HG03135 (cell line): ENCODE data around the gene INTS15.

Source experiments
- ATAC-seq: cut with Tn5 transposase; IDR thresholded peaks from one replicate; pipeline ENCODE4 v1.9.1; 2021; ENCODE audit warnings: mild to moderate bottlenecking, moderate library complexity; ENCODE audit not compliant: unreplicated experiment

The INTS15 gene

GRCh38 chr7:6589829-6590644 lies at the start of gene INTS15:
INTS15 (plus strand) TSS chr7:6590021; CDS start chr7:6590284, 263 bp downstream.
- peak; percentile 83 for ATAC-seq

- no peak for ATAC-seq
Measured at GRCh38 chr7:6542368-6542767, 47.5 kb upstream of the INTS15 start.

DNA sequence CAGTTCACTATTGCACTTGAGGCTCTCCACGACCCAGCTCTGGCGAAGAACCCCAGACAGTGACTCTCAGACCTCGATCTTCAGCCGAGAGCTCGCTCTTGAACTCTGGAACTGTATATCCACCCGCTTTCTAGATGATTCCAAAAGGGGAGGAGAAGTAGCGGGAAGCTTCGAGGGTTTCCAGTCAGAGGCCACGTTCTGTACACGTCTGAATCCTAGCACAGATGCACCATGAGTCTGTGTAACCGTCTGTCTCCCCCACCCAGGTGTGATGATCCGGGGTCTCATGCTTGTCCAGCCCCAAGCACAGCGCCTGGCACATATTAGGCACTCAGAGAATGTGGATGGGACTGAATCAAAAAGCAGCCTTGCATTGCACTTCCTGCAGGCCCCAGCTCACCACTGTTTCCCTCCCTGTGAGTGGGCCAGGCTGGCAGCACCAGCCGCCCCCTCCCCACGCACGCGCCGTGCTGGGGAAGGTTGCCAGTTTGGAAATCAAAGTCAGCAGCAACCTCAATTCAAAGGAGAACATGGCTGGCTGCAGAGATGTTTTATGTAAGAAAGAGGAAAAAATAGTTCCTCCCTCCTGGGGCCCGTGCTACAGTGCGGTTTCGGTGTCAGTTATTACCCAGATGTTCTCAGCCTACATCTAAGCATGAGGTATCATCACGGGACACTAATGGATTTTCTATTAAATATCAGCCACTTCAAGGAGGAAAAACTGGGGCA lies 44.3 kb upstream of the INTS15 start:
- ATAC-seq, result no peak

DNA sequence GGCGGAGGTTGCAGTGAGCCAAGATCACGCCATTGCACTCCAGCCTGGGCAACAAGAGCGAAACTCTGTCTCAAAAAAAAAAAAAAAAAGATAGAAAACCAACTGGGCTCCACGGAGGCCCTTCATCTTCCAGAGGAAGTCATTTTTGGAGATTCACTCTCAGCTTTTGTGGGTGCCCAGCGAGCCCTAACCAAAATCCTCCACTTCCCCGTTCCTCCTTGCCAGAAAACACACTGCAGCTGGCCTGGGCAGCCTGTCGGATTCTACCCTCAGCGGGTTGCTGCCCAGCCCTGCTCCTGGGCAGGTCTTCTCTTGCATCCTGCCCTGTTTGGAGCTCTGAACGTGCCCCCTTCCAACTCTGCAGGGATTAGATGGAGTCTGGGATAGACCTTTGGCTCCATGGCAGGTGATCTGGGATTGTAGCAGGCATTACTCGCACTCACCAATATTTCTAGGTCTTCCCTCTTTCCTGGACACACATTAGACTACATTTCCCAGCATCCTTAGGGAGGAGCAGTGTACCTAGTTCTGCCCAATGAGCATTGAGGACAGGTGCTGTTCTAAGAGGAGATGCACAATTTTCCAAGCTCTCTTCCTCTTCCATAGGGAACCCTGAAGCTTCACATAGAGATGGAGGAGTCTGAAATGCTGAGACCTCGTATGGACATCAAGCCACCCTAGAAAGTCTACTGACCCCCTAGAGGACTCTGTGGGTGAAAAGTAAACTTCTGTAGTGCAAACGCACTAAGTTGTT lies 43.1 kb upstream of the INTS15 start:
- ATAC-seq, result no peak

- ATAC-seq, result no peak
Measured at GRCh38 chr7:6547400-6547799, 42.4 kb upstream of the INTS15 start.

- ATAC-seq, result no peak
Measured at GRCh38 chr7:6551016-6551511, 38.8 kb upstream of the INTS15 start, which contains the start of gene GRID2IP. GRID2IP (minus strand) TSS chr7:6551461; CDS start chr7:6551436, 25 bp downstream.

DNA sequence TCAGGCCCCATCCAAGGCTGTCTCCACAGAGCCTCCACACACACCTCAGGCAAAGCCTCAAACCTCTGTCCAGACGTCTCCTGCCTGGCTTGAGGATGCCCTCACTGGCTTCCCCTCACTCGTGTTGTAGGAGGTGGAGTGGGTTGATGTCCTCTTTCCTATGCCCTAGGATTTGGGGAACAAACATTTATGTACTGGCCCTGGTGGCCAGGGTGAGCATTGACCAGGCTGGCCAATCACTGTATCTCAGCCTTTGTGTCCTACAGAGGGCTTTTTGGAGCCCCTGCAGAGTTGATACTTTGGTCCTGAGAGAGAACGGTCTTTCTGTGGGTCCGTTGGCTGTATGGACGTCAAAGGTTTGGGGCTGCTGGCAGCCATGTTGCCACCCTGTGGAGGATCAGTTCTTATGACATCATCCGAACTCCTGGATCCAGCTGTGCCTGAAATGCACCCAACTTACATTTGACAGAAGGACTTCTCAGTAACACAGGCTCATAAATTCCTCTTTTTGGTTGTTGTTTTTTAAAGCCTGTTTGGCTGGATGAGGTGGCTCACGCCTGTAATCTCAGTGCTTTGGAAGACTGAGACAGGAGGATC lies 36.3 kb upstream of the INTS15 start:
- ATAC-seq, result no peak

DNA sequence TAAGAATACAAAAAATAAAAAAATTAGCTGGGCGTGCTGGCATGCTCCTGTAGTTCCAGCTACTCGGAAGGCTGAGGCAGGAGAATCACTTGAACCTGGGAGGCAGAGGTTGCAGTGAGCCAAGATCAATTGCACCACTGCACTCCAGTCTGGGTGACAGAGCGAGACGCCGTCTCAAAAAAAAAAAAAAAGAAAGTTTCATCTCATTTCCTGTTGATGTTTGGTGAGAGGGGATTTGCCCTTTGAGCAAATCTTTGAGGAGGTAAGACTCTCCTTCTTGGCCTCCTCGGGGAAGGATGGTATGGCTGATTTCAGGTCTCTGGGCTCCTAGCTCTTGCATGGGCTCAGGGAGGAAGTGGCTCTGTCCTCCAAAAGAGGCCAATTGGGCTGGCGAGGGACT lies 35.0 kb upstream of the INTS15 start:
- ATAC-seq, result no peak

DNA sequence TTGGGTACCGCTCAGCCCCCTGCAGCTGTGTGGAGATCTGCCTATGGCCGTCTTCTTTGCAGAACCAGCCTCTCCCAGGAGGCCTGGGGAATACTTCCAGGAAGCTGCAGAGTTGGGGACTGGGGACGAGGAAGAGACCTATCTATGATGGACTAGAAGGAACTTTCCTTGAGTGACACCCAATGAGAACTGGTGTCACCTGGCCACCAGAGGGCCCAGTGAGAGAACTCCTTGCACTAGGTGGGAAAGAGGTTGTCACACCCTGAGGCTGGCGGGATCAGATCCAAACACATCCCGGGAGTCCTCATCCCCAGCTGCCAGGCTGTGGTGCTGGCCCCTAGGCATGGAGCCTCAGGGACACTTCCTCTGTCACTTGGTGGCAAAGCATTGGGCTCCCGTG lies 33.6 kb upstream of the INTS15 start:
- ATAC-seq, result no peak

GRCh38 chr7:6558837-6559236 lies 31.0 kb upstream of the INTS15 start:
- ATAC-seq, result no peak

- no peak for ATAC-seq
Measured at GRCh38 chr7:6559896-6560295, 29.9 kb upstream of the INTS15 start.

DNA sequence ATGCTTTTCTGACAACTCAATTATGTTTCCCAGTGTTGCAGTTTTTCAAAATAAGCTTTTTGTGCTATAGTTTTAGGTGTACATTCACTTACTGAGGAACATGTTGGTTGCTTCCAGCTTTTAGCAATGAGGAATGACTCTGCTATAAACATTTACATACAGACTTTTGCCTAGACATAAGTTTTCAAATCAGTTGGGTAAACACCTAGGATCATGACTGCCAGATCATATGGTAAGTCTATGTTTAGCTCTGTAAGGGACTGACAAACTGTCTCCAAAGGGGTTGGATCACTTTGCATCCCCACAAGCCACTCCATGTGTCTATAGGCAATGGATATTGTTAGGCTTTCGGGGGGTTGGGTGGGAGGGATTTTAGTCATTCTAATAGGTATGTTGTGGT lies 27.7 kb upstream of the INTS15 start:
- no peak for ATAC-seq

DNA sequence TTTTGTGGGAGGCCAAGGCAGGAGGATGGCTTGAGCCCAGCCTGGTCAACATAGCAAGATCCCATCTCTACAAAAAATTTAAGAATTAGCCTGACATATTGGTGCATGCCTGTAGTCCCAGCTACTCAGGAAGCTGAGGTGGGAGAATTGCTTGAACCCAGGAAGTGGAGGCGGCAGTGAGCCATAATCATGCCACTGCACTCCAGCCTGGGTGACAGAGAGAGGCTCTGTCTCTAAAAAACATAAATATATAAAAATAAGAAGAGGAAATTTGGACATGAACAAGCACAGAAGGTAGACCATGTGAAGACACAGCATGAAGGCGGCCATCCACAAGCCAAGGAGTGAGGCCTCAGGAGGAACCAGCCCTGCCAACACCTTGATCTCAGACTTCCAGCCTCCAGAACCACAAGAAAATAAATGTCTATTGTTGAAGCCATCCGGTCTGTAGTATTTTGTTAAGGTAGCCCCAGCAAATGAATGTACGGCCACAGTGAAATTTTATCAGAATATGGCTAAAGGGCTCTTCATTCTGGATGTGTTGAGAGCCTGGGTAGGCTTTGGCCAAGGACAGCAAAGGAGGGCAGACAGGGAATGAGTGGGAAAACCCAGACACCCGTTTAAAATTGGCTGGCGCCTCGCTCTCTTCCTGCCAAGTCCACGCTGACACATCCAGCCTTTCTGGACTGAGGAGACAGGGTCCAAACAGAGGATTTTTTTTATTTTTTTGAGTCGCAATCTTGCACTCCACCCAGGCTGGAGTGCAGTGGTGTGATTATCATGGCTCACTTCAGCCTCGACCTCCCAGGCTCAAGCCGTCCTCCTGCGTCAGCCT lies 25.7 kb upstream of the INTS15 start:
- ATAC-seq, result no peak

GRCh38 chr7:6565655-6566054 lies 24.2 kb upstream of the INTS15 start:
- no peak for ATAC-seq

GRCh38 chr7:6567886-6568285 lies 21.9 kb upstream of the INTS15 start:
- ATAC-seq, result no peak

DNA sequence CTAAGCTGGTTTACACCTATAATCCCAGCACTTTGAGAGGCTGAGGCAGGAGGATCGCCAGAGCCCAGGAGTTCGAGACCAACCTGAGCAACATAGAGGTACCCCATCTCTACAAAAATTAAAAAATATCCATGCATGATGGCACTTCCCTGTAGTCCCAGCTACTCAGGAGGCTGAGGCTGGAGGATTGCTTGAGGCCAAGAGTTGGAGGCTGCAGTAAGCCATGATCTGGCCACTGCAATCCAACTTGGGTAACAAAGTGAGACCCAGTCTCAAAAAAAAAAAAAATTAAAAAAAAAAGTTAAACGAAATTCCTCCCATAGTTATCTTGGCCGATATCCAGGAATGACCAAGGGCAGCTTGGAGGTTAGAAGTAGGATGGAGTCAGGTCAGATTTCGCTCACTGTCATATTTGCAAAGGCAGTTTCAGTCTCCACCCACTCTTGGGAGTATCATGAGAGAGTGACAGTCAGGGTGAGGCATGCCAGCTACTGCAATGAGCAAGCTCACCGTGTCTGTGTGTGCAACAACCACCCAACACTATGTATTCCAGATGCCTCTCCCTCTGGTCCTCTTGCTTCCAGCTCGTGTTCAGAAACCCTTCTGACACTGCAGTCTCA lies 18.6 kb upstream of the INTS15 start:
- ATAC-seq, result no peak

GRCh38 chr7:6575281-6576023 lies 14.4 kb upstream of the INTS15 start:
- ATAC-seq, result no peak

DNA sequence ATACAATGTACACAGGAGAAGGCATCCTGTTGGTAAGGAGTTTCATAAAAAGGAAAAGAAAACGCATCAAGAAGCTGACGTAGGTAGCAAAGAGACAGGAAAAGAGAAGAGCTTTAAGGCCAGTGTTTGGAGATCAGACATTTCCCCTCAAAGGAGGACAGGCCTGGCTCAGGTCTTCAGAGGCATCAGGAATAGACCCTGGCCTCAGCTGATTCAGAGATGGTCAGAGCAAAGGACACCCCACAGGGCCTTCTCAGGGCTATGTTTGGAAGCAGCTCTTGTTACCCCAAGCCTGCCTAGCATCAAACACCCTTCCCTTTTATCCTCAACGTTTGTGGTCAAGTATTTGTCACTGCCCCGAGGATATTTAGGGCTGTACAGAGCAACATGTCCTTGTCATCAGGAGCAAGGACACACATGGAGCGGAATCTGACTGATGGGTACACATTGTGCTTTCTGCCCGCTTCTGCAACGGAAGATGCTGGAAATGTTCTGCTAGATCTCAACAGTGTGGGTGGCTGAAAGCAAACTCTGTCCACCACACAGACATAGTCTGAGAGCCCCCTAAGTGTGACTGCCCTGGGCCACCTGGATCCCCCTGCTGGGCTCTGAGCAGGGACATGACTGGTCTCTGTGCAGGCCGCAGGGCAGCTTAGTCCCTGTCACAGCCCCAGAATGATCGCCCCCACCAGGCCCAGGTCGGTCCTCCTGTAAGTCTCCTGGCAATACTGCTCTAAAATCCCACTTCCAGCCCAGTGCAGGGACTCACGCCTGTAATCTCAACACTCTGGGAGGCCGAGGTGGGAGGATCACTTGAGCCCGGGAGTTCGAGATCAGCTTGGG lies 13.6 kb upstream of the INTS15 start:
- no peak for ATAC-seq
